ENCODE results near the gene BRD7. TPM values are rescaled to one million over a fixed set of nuclear protein-coding genes. Genes with fewer than 3 reads are reported as not detected.

BRD7 gene
- total and polyA plus RNA-seq, 2 of the 4 experiments (the other 2 are of a cell fraction): 24.8 to 29.9 TPM

- H4K20me1 ChIP-seq (ENCODE audit: insufficient read depth, low read length): 0 out of 2 replicates have a peak, but pooled peaks cover 4% of the 10 kb centered on the region
- H2BK15ac ChIP-seq (ENCODE audit: low read depth, low read length): no peak overlapping the region
- H4K91ac ChIP-seq (ENCODE audit: insufficient read depth, low read depth, low read length): no peak overlapping the region
- H3K27me3 ChIP-seq (ENCODE audit: control insufficient read depth, insufficient read depth, low read length): no peaks in the 10 kb centered on the region
- H3K9ac ChIP-seq (ENCODE audit: low read depth, low read length): no peak overlapping the region
- no peak overlapping the region for H3K4ac ChIP-seq (ENCODE audit: low read depth, low read length)
- intact Hi-C loops (cut with micrococcal nuclease): no loop called here
- H3K4me3 ChIP-seq (ENCODE audit: insufficient read depth, low read depth, low read length): no peak overlapping the region
- no peaks in the 10 kb centered on the region; the same call in 1 of the 2 replicates for H3K9me1 ChIP-seq (ENCODE audit: insufficient read depth, low read length)
- no peaks in the 10 kb centered on the region; a peak in 1 of 4 replicates for H3K79me1 ChIP-seq (ENCODE audit: low read depth in 1 of 2, low read length in 2 of 2)
- ATAC-seq (ENCODE audit: low read depth): no peak
- DNase-seq: no peak
- H2BK20ac ChIP-seq (ENCODE audit: low read depth, low read length): no peak overlapping the region
- no peak overlapping the region for H2BK5ac ChIP-seq (ENCODE audit: low read depth, low read length, poor library complexity, severe bottlenecking)
- H3K14ac ChIP-seq (replicated peaks; ENCODE audit: low read depth, low read length): no peak overlapping the region
- 96% methylated on average over 6 of the region's 10 CpGs; no CpG with 5 or more reads in 1 of the 2 experiments for WGBS, 2 experiments (ENCODE audit: extremely low coverage in 2 of 2, insufficient read length in 1 of 2)
- dilution Hi-C loops (cut with HindIII; ENCODE audit: low sequenced_read_pairs, unreplicated experiment): no loop called here
- no peak overlapping the region for H2AK9ac ChIP-seq (replicated peaks; ENCODE audit: low read depth, low read length, poor library complexity)
- CTCF ChIA-PET: no interaction called here
- no peak for TF ChIP-seq CEBPB (IDR thresholded peaks at IDR 0.05; ENCODE audit: low read depth, low read length)
- no peak for TF ChIP-seq RAD21 (IDR thresholded peaks at IDR 0.05; ENCODE audit: low read length)
- no peak for TF ChIP-seq NFE2L2 (IDR thresholded peaks at IDR 0.05; ENCODE audit: low read depth, low read length)
- no peak for TF ChIP-seq FOS (IDR thresholded peaks at IDR 0.05; ENCODE audit: low read depth, low read length)
- no peak for TF ChIP-seq SMC3 (IDR thresholded peaks at IDR 0.05; ENCODE audit: low read depth, low read length)
- no peak for TF ChIP-seq MXI1 (IDR thresholded peaks at IDR 0.05; ENCODE audit: borderline replicate concordance, low read depth, low read length)
- TF ChIP-seq CTCF (conservative IDR thresholded peaks at IDR 0.05; ENCODE audit: low read depth, low read length): no peak
- TF ChIP-seq POLR2A (IDR thresholded peaks at IDR 0.05; ENCODE audit: low read depth, low read length): no peak
- no peak for TF ChIP-seq USF2 (IDR thresholded peaks at IDR 0.05; ENCODE audit: low read depth, low read length)
- TF ChIP-seq MAZ (IDR thresholded peaks at IDR 0.05; ENCODE audit: borderline replicate concordance, low read depth, low read length): no peak
- no peak for TF ChIP-seq BHLHE40 (IDR thresholded peaks at IDR 0.05; ENCODE audit: low read depth, low read length)
- no peak for TF ChIP-seq MAFK (IDR thresholded peaks at IDR 0.05; ENCODE audit: low read depth, low read length)
- TF ChIP-seq CHD1 (IDR thresholded peaks at IDR 0.05; ENCODE audit: low read depth, low read length): no peak
- TF ChIP-seq ELK1 (IDR thresholded peaks at IDR 0.05; ENCODE audit: borderline replicate concordance, low read depth, low read length): no peak
- no peak overlapping the region for H3K4me2 ChIP-seq (ENCODE audit: low read depth, low read length)
- no peak overlapping the region for H2AFZ ChIP-seq (replicated peaks; ENCODE audit: low read length, poor library complexity)
- no peak overlapping the region for H4K5ac ChIP-seq (ENCODE audit: low read depth, low read length)
- H3K56ac ChIP-seq (ENCODE audit: extremely low read depth, insufficient read depth, low read length): no peak overlapping the region
- no peak overlapping the region for H3K18ac ChIP-seq (ENCODE audit: low read depth, low read length)
- no peak overlapping the region for H4K8ac ChIP-seq (ENCODE audit: low read depth in 2 of 2, low read length in 2 of 2)
- H2BK120ac ChIP-seq (ENCODE audit: low read depth, low read length): no peak overlapping the region
- H3K23ac ChIP-seq (ENCODE audit: low read depth, low read length): no peak overlapping the region
- no peaks in the 10 kb centered on the region for H3K9me3 ChIP-seq (ENCODE audit: control insufficient read depth, insufficient read depth, low read length)
- POLR2A ChIA-PET (ENCODE audit: unreplicated experiment): no interaction called here
- no peak overlapping the region for H3K27ac ChIP-seq (ENCODE audit: insufficient read depth, low read length)
- no peak overlapping the region for H2AK5ac ChIP-seq (ENCODE audit: low read depth, low read length)
- no TSS peak for BruUV-seq (replicated peaks)
- in situ Hi-C loops (cut with MboI; ENCODE audit: low sequenced_read_pairs): no loop called here
- H3K4me1 ChIP-seq (ENCODE audit: control insufficient read depth, insufficient read depth, low read length): no peaks in the 10 kb centered on the region
- H3K36me3 ChIP-seq (ENCODE audit: control insufficient read depth, insufficient read depth, low read length): peaks cover 47% of the 10 kb centered on the region
Measured at GRCh38 chr16:50316848-50317630, 51.7 kb downstream of the BRD7 start.

Data from IMR-90 (cell line).